Mesenchymal stem cell (in vitro differentiated cells and primary cell): ENCODE data around the gene TGFB3.
"Not testable (repeated sequence)": the region's sequence is repeated elsewhere in the genome, so short reads cannot be mapped to it uniquely, and the experiment has no call there.

Experiments used
- DNase-seq: peaks from one replicate; pipeline ENCODE4 v3.0.0-alpha.2; 2013
- H2AFZ ChIP-seq: one replicate; pipeline ENCODE4 v1.6.1; 2013; ENCODE audit warnings: low read depth, mild to moderate bottlenecking, control low read depth, inconsistent platforms, low read length, moderate library complexity
- H2AK5ac ChIP-seq: 2 replicates; pipeline ENCODE4 v1.6.1; 2013; ENCODE audit warnings: low read length, moderate library complexity, mild to moderate bottlenecking, inconsistent platforms; ENCODE audit not compliant: severe bottlenecking
- H2BK120ac ChIP-seq: one replicate; pipeline ENCODE4 v1.6.1; 2013; ENCODE audit warnings: low read depth, mild to moderate bottlenecking, inconsistent platforms, low read length, moderate library complexity
- H2BK12ac ChIP-seq, 2 experiments: one replicate each; pipeline ENCODE4 v1.6.1; 2013; ENCODE audit warnings: inconsistent platforms in 2 of 2, low read length in 2 of 2, mild to moderate bottlenecking in 2 of 2, moderate library complexity in 2 of 2, control low read depth in 1 of 2
- H2BK15ac ChIP-seq: one replicate; pipeline ENCODE4 v1.6.1; 2013; ENCODE audit warnings: mild to moderate bottlenecking, low read depth, inconsistent platforms; ENCODE audit not compliant: poor library complexity, severe bottlenecking
- H2BK5ac ChIP-seq: 2 replicates; pipeline ENCODE4 v1.6.1; 2013; ENCODE audit warnings: low read depth, mild to moderate bottlenecking, low read length, control low read depth, inconsistent platforms; ENCODE audit not compliant: poor library complexity, severe bottlenecking
- H3K14ac ChIP-seq, 2 experiments: one replicate each; pipeline ENCODE4 v1.6.1; 2013; ENCODE audit warnings: inconsistent platforms in 2 of 2, low read length in 2 of 2, control low read depth in 1 of 2, mild to moderate bottlenecking in 1 of 2, moderate library complexity in 1 of 2
- H3K18ac ChIP-seq, 2 experiments: one replicate each; pipeline ENCODE4 v1.6.1; 2013; ENCODE audit warnings: inconsistent platforms in 2 of 2, low read length in 2 of 2, control low read depth in 1 of 2, low read depth in 1 of 2, mild to moderate bottlenecking in 1 of 2
- H3K23ac ChIP-seq, 2 experiments: one replicate each; pipeline ENCODE4 v1.6.1; 2013; ENCODE audit warnings: inconsistent platforms in 2 of 2, low read length in 2 of 2, mild to moderate bottlenecking in 2 of 2, moderate library complexity in 2 of 2, control low read depth in 1 of 2
- H3K27ac ChIP-seq: 2 replicates; pipeline ENCODE4 v1.5.1; 2013; ENCODE audit warnings: mild to moderate bottlenecking, moderate library complexity, low read length, control low read depth, inconsistent platforms; ENCODE audit not compliant: poor library complexity, severe bottlenecking
- H3K27me3 ChIP-seq, 2 experiments: 2 replicates each; pipeline versions ENCODE4 v1.6.1 to v1.7.0; 2013; ENCODE audit warnings: low read length in 2 of 2, mild to moderate bottlenecking in 2 of 2, moderate library complexity in 2 of 2, control low read depth in 1 of 2, inconsistent platforms in 1 of 2; ENCODE audit not compliant: control insufficient read depth in 1 of 2, insufficient read depth in 1 of 2
- H3K36me3 ChIP-seq, 2 experiments: 2 replicates each; pipeline versions ENCODE4 v1.6.1 to v1.7.0; 2013; ENCODE audit warnings: low read length in 2 of 2, control low read depth in 1 of 2, inconsistent platforms in 1 of 2, low read depth in 1 of 2, mild to moderate bottlenecking in 1 of 2; ENCODE audit not compliant: insufficient read depth in 2 of 2, control insufficient read depth in 1 of 2
- H3K4ac ChIP-seq, 2 experiments: one replicate each; pipeline ENCODE4 v1.6.1; 2013; ENCODE audit warnings: inconsistent platforms in 2 of 2, low read length in 2 of 2, mild to moderate bottlenecking in 2 of 2, moderate library complexity in 2 of 2, control low read depth in 1 of 2, low read depth in 1 of 2
- H3K4me1 ChIP-seq: 2 replicates; pipeline ENCODE4 v1.6.1; 2013; ENCODE audit warnings: low read depth, low read length, control low read depth; ENCODE audit not compliant: control insufficient read depth, insufficient read depth
- H3K4me2 ChIP-seq: 2 replicates; pipeline ENCODE4 v1.6.1; 2013; ENCODE audit warnings: low read length, mild to moderate bottlenecking, inconsistent platforms; ENCODE audit not compliant: poor library complexity, severe bottlenecking
- H3K4me3 ChIP-seq, 2 experiments: 2 replicates each; pipeline versions ENCODE4 v1.5.1 to v1.7.0; 2013; ENCODE audit warnings: low read length in 2 of 2, mild to moderate bottlenecking in 2 of 2, control low read depth in 1 of 2, low read depth in 1 of 2; ENCODE audit not compliant: insufficient read depth in 1 of 2
- H3K79me1 ChIP-seq: replicated peaks from 2 replicates; pipeline ENCODE4 v1.6.1; 2013; ENCODE audit warnings: mild to moderate bottlenecking, control low read depth, low read length, inconsistent platforms; ENCODE audit not compliant: poor library complexity, severe bottlenecking
- H3K9ac ChIP-seq: 2 replicates; pipeline ENCODE4 v1.7.0; 2013; ENCODE audit warnings: mild to moderate bottlenecking, low read length, moderate library complexity
- H3K9me3 ChIP-seq: 2 replicates; pipeline ENCODE4 v1.7.0; 2013; ENCODE audit warnings: mild to moderate bottlenecking, low read length; ENCODE audit not compliant: control insufficient read depth
- H4K8ac ChIP-seq: one replicate; pipeline ENCODE4 v1.6.1; 2013; ENCODE audit warnings: inconsistent platforms, mild to moderate bottlenecking, low read length, moderate library complexity
- H4K91ac ChIP-seq: one replicate; pipeline ENCODE4 v1.6.1; 2013; ENCODE audit warnings: mild to moderate bottlenecking, low read length, inconsistent platforms
- WGBS: methylation state at CpG from one replicate; pipeline ENCODE4 v1.1.7; 2013; ENCODE audit warnings: mixed read lengths; 5-methylcytosine and 5-hydroxymethylcytosine counted together

Gene TGFB3

DNA sequence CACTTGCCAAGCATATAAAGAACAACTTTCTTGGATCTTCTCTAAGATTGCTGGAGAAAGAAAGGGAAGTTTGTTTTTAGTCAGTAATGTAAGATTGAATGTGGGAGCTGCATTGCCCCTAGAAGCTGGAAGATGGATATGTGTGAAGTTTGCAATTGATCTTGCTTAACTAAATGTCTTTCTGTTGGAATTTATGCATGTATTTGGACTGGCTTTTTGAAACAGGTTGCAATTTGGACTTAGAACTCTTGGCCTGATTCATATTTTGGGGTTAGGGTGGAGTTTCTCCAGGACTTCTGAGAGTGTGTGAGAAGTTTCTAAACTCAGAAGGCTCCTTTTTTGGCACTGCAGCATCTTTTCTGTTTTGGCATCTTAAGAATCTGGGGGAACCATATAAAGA, 30.1 kb upstream of the TGFB3 start:
- Histone ChIP-seq H3K14ac (no peak overlapping the region), H2AK5ac (no peak overlapping the region), H3K4me3 (no peak overlapping the region), H2BK12ac (no peak overlapping the region), H3K36me3 (peaks cover 15 to 85% of the 10 kb centered on the region in 2 experiments), H2AFZ (no peak overlapping the region), H2BK15ac (no peak overlapping the region), H3K4me2 (no peak overlapping the region), H2BK5ac (no peak overlapping the region), H2BK120ac (no peak overlapping the region), H3K18ac (no peak overlapping the region), H3K4me1 (no peaks in the 10 kb centered on the region), H4K91ac (no peak overlapping the region), H3K4ac (no peak overlapping the region), H3K27ac (no peak overlapping the region), H4K8ac (no peak overlapping the region), H3K9me3 (no peaks in the 10 kb centered on the region), H3K27me3 (no peaks in the 10 kb centered on the region), H3K79me1 (peaks cover 16% of the 10 kb centered on the region), H3K23ac (no peak overlapping the region), H3K9ac (no peak overlapping the region)
- no peak for DNase-seq

DNA sequence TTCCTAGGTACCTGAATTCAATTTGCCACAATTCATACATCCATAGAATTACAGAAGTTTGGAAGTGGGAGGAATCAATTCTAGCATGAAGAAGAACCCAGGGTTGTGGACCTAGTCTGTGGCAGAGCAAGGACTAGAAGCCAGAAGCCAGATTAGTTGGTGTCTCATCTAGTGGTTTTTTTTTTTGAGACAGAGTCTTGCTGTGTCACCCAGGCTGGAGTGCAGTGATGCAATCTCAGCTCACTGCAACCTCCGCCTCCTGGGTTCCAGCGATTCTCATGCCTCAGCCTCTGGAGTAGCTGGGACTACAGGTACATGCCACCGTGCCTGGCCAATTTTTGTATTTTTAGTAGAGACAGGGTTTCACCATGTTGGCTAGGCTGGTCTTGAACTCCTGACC, 27.8 kb upstream of the TGFB3 start:
- peaks cover 15% of the 10 kb centered on the region for H3K79me1 ChIP-seq
- H4K8ac ChIP-seq, H2BK120ac ChIP-seq, H2BK15ac ChIP-seq, H3K4ac ChIP-seq, H2AFZ ChIP-seq, H2BK5ac ChIP-seq, H3K4me1 ChIP-seq, H3K9me3 ChIP-seq, H2BK12ac ChIP-seq, H3K9ac ChIP-seq, H3K27me3 ChIP-seq, H3K4me2 ChIP-seq, H3K23ac ChIP-seq, H3K18ac ChIP-seq, H3K27ac ChIP-seq, H3K4me3 ChIP-seq, DNase-seq, H4K91ac ChIP-seq, H3K14ac ChIP-seq, H2AK5ac ChIP-seq: not testable (repeated sequence)
- 97% methylated on average over 3 of the region's 3 CpGs for WGBS
- H3K36me3 ChIP-seq, result peaks cover 14 to 90% of the 10 kb centered on the region in 2 experiments

DNA sequence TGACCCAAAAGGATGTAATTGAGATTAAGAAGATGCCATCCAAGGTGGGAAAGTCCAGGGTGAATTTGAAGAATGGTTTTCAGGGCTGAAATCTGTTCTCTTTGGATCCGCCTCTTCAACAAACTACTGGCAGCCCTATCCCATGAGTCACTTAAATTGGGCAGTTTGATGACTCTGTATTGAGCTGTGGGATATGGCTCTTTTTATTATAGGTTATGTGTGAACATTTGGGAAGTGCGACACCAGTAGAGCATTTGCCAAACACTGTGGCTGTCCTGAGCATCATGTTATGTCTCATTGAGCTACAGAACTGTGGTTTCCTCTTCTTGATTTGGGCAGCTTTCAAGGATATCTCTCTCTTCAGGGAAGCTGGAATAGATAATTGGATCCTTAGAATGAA, 26.1 kb upstream of the TGFB3 start:
- Histone ChIP-seq H3K27ac (no peak overlapping the region), H3K14ac (no peak overlapping the region), H3K36me3 (peaks cover 12 to 88% of the 10 kb centered on the region in 2 experiments), H2BK15ac (no peak overlapping the region), H3K4me3 (no peak overlapping the region), H3K9me3 (peaks cover 5% of the 10 kb centered on the region), H3K4ac (no peak overlapping the region), H4K91ac (no peak overlapping the region), H3K27me3 (no peaks in the 10 kb centered on the region), H3K4me1 (no peaks in the 10 kb centered on the region), H2BK5ac (no peak overlapping the region), H3K79me1 (peaks cover 7% of the 10 kb centered on the region), H4K8ac (no peak overlapping the region), H3K23ac (no peak overlapping the region), H3K4me2 (no peak overlapping the region), H2BK12ac (no peak overlapping the region), H2AK5ac (no peak overlapping the region), H2BK120ac (no peak overlapping the region), H2AFZ (no peak overlapping the region), H3K18ac (no peak overlapping the region), H3K9ac (no peak overlapping the region)
- DNase-seq, result no peak
- WGBS, result 97% methylated on average over 1 of the region's 2 CpGs

DNA sequence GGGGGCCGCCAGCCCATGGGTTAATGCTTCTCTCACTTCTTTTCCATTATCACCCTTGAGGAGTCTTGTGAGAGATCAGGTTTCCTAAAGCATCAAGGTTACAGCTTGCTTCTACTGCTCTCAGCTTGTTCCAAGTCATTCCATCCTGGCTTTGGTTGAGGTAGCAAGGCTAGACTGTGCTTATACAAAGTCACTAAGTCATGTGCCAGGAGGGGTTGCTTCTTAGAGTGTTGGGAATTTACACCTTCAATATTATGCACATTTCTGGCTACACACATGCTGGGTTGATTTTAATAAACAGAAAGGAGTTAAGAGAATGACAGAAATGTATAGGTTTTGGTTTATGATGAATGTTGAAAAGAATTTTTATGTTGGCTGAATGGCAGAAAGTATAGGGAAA, 25.6 kb upstream of the TGFB3 start:
- no peak overlapping the region for H2BK120ac ChIP-seq
- no peak overlapping the region for H2BK12ac ChIP-seq
- H3K79me1 ChIP-seq, result peaks cover 9% of the 10 kb centered on the region
- DNase-seq, result no peak
- H3K4me1 ChIP-seq, result no peaks in the 10 kb centered on the region
- no peak overlapping the region for H3K4me3 ChIP-seq
- no peak overlapping the region for H3K18ac ChIP-seq
- H2AFZ ChIP-seq, result no peak overlapping the region
- H2AK5ac ChIP-seq, result no peak overlapping the region
- no peak overlapping the region for H3K27ac ChIP-seq
- H3K4me2 ChIP-seq, result no peak overlapping the region
- H3K27me3 ChIP-seq, result no peaks in the 10 kb centered on the region
- no peak overlapping the region for H3K23ac ChIP-seq
- H3K36me3 ChIP-seq, result peaks cover 10 to 88% of the 10 kb centered on the region in 2 experiments
- H4K8ac ChIP-seq, result no peak overlapping the region
- no peak overlapping the region for H3K14ac ChIP-seq
- peaks cover 5% of the 10 kb centered on the region for H3K9me3 ChIP-seq
- H3K4ac ChIP-seq, result no peak overlapping the region
- no peak overlapping the region for H2BK5ac ChIP-seq
- no peak overlapping the region for H2BK15ac ChIP-seq
- no CpG with 5 or more reads among the region's 1 CpG for WGBS
- no peak overlapping the region for H3K9ac ChIP-seq
- no peak overlapping the region for H4K91ac ChIP-seq
